Ectodermal cell (in vitro differentiated cells): Measurements from ENCODE around the gene NOSTRIN.

Experiments
- H3K27ac ChIP-seq: 2 replicates; pipeline ENCODE4 v1.7.0; 2013; ENCODE audit warnings: mild to moderate bottlenecking, low read depth, low read length; ENCODE audit not compliant: insufficient read depth, poor library complexity, severe bottlenecking
- H3K27me3 ChIP-seq: 2 replicates; pipeline ENCODE4 v1.7.0; 2013; ENCODE audit warnings: mild to moderate bottlenecking, low read length; ENCODE audit not compliant: insufficient read depth, control insufficient read depth, poor library complexity, severe bottlenecking
- H3K36me3 ChIP-seq: one replicate; pipeline ENCODE4 v1.7.0; 2013; ENCODE audit warnings: low read length; ENCODE audit not compliant: control insufficient read depth, insufficient read depth
- H3K4me1 ChIP-seq: one replicate; pipeline ENCODE4 v1.7.0; 2013; ENCODE audit warnings: low read length; ENCODE audit not compliant: control insufficient read depth, insufficient read depth
- H3K4me3 ChIP-seq: 2 replicates; pipeline ENCODE4 v1.7.0; 2013; ENCODE audit warnings: low read depth, low read length, control low read depth; ENCODE audit not compliant: insufficient read depth
- H3K9me3 ChIP-seq: 2 replicates; pipeline ENCODE4 v1.7.0; 2013; ENCODE audit warnings: mild to moderate bottlenecking, low read length, moderate library complexity; ENCODE audit not compliant: control insufficient read depth
- WGBS, 2 experiments: methylation state at CpG; one replicate each; pipeline ENCODE4 v1.1.7; 2013; ENCODE audit warnings: missing lambda C conversion rate in 2 of 2; 5-methylcytosine and 5-hydroxymethylcytosine counted together

Gene NOSTRIN

GRCh38 chr2:168801471-168801870 lies 966 bp upstream of the NOSTRIN start:
- Histone ChIP-seq H3K9me3 (no peaks in the 10 kb centered on the region), H3K27me3 (no peaks in the 10 kb centered on the region), H3K27ac (no peak overlapping the region), H3K36me3 (no peaks in the 10 kb centered on the region), H3K4me3 (no peak overlapping the region), H3K4me1 (peaks cover 9% of the 10 kb centered on the region)
- 47% methylated on average over 2 of the region's 2 CpGs for WGBS, 2 experiments

DNA sequence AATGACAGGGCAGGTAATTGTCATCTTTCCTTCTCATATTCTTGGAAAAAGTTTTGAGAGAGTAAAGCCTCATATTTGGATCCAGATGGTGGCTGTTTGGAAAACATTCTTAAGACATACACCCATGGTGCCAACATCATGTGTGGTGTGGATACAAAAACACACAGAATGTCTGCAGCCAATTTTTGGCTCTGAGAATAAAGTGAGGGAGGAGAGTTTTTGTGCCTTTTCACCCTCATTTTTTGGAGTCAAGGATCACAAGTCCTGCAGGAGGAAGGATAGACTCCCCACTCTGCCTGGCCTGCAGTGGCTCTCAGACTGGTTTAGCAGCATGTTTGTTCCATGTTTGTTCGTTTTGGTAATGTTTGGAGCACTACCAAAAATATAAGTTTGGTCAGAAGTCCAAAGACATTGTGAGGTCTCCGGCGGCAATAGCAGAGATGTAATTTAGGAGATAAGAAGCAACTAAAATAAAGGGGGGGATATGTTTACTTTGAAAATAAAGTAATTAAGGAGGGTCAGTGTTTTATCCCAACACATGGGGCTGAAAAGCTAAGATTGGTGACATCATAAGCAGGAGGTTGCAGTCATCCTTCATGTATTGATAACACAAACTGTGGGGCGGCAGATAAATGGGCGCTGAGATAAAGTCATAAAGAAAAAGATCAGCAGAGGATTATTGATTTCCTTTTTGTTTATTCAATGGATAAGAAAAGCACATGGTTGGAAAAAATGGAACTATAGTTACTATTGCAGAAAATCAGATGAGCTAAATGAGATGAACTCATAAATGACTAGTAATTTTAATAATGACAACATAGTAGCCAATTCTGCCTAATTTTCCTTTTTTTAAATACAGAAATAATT lies 655 bp downstream of the NOSTRIN start:
- H3K27ac ChIP-seq, result no peak overlapping the region
- H3K4me3 ChIP-seq, result no peak overlapping the region
- 94 to 96% methylated on average over 5 of the region's 5 CpGs for whole genome bisulfite sequencing, 2 experiments

GRCh38 chr2:168804214-168804613 lies 1.8 kb downstream of the NOSTRIN start:
- no peak overlapping the region for H3K27ac ChIP-seq
- no peaks in the 10 kb centered on the region for H3K27me3 ChIP-seq
- 95 to 97% methylated on average over 3 of the region's 3 CpGs for WGBS, 2 experiments
- no peaks in the 10 kb centered on the region for H3K36me3 ChIP-seq
- no peaks in the 10 kb centered on the region for H3K9me3 ChIP-seq
- H3K4me1 ChIP-seq, result no peaks in the 10 kb centered on the region
- no peak overlapping the region for H3K4me3 ChIP-seq

More for the DNA sequence above, 655 bp downstream of the NOSTRIN start:
- H3K27me3 ChIP-seq, result no peaks in the 10 kb centered on the region
- H3K36me3 ChIP-seq, result no peaks in the 10 kb centered on the region
- no peaks in the 10 kb centered on the region for H3K9me3 ChIP-seq
- H3K4me1 ChIP-seq, result peaks cover 9% of the 10 kb centered on the region

DNA sequence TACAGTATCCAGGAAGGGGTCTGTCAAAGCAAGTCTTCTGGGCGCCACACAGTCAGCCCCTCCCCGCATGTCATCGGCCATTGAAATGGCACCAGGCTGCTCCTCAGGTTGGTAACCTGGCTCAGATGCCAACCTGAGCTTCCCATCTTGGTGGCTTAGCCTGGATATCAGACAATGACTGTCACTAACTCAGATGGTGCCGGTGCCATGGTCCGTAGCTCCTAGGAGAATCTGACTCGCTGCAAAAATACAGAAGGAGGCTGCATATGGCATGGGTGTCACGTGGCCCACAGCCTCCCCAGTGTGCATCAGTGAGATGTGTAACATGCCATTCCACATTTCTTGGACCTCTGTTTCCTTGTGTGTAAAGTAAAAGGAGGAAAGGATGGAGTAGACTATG lies 3.2 kb downstream of the NOSTRIN start:
- H3K36me3 ChIP-seq, result no peaks in the 10 kb centered on the region
- H3K27me3 ChIP-seq, result no peaks in the 10 kb centered on the region
- no peak overlapping the region for H3K4me3 ChIP-seq
- no peaks in the 10 kb centered on the region for H3K9me3 ChIP-seq
- H3K27ac ChIP-seq, result no peak overlapping the region
- peaks cover 7% of the 10 kb centered on the region for H3K4me1 ChIP-seq
- 93 to 95% methylated on average over 7 of the region's 7 CpGs for WGBS, 2 experiments

DNA sequence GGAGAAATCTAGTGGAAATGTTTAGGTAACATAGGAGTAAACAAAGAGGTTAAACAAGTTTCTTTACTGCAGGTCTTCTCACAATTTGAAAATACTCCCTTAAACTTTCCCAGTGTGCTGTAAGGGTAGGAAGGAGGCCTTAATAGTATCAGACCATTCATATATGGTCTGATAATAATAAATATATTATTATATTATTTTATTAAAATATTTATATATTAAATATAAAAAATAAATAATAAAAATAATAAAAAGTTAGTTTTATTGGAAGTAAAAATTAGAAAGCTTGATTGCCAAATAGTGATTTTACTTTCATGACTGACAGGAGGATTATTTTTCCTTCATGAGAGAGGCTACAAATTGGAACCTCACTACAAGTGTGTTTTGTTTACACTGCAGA lies 7.1 kb downstream of the NOSTRIN start:
- Histone ChIP-seq H3K4me3 (no peak overlapping the region), H3K27me3 (no peaks in the 10 kb centered on the region), H3K36me3 (no peaks in the 10 kb centered on the region), H3K4me1 (peaks cover 9% of the 10 kb centered on the region), H3K9me3 (no peaks in the 10 kb centered on the region), H3K27ac (no peak overlapping the region)

DNA sequence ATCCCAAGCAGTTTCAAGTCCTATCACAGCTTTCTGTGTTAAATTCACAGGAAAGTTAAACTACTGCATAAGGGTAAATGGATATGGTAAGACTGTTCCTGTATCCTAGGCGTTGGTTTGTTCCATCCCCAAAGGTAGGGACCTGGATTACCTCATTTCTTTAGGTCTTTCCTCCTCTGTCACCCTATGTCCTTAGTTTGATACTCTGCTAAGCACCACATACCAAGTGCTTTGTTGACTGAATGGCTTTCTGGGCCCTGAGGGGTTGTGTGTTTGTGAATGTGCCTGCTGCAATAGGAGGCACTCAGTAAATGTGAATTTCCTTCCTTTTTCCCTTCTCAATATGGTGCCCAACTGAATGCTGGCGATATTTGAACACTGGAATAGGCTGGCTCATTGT lies 7.8 kb downstream of the NOSTRIN start:
- no peaks in the 10 kb centered on the region for H3K36me3 ChIP-seq
- no peak overlapping the region for H3K27ac ChIP-seq
- 91 to 94% methylated on average over 2 of the region's 2 CpGs for WGBS, 2 experiments
- H3K27me3 ChIP-seq, result no peaks in the 10 kb centered on the region
- H3K9me3 ChIP-seq, result no peaks in the 10 kb centered on the region
- H3K4me1 ChIP-seq, result peaks cover 13% of the 10 kb centered on the region
- no peak overlapping the region for H3K4me3 ChIP-seq

- H3K36me3 ChIP-seq, result no peaks in the 10 kb centered on the region
- WGBS, 2 experiments, result 94% methylated on average over 2 to 3 of the region's 3 CpGs
- no peaks in the 10 kb centered on the region for H3K9me3 ChIP-seq
- peaks cover 15% of the 10 kb centered on the region for H3K4me1 ChIP-seq
- no peaks in the 10 kb centered on the region for H3K27me3 ChIP-seq
- no peak overlapping the region for H3K27ac ChIP-seq
- no peak overlapping the region for H3K4me3 ChIP-seq
Measured at GRCh38 chr2:168811696-168812095, 9.3 kb downstream of the NOSTRIN start.

- Histone ChIP-seq H3K27me3 (no peaks in the 10 kb centered on the region), H3K27ac (no peak overlapping the region), H3K9me3 (no peaks in the 10 kb centered on the region), H3K36me3 (no peaks in the 10 kb centered on the region), H3K4me3 (no peak overlapping the region), H3K4me1 (peaks cover 18% of the 10 kb centered on the region)
- 87 to 91% methylated on average over 2 of the region's 2 CpGs for WGBS, 2 experiments
Measured at GRCh38 chr2:168814046-168814445, 11.6 kb downstream of the NOSTRIN start.

- H3K9me3 ChIP-seq, result no peaks in the 10 kb centered on the region
- no peaks in the 10 kb centered on the region for H3K36me3 ChIP-seq
- no peak overlapping the region for H3K27ac ChIP-seq
- no peaks in the 10 kb centered on the region for H3K27me3 ChIP-seq
- 100% methylated on average over 1 of the region's 1 CpG; no CpG with 5 or more reads in 1 of the 2 experiments for WGBS, 2 experiments
- H3K4me1 ChIP-seq, result peaks cover 24% of the 10 kb centered on the region
- no peak overlapping the region for H3K4me3 ChIP-seq
Measured at GRCh38 chr2:168814939-168815907, 12.8 kb downstream of the NOSTRIN start.

DNA sequence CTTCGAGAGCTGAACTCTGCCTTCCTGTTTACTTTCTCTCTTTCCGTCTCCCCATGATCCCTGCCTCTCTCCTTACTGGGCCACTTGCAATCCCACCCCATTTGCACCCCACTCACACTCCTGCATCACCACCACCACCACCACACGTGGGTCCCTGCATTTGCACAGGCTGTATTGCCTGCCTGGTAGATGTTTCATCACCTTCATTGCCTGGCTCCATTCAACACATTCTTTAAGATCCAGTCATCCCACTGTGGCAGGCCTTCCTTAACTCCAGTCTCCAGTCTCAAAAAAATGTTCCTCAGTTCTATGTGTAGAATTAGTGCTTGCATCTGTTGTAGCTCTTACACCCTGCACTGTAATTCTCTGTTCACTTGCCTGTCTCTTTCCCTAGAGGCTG lies 13.9 kb downstream of the NOSTRIN start:
- Histone ChIP-seq H3K27ac (no peak overlapping the region), H3K4me3 (no peak overlapping the region)

More for the DNA sequence above, 13.9 kb downstream of the NOSTRIN start:
- Histone ChIP-seq H3K27me3 (no peaks in the 10 kb centered on the region), H3K36me3 (no peaks in the 10 kb centered on the region), H3K4me1 (peaks cover 18% of the 10 kb centered on the region), H3K9me3 (no peaks in the 10 kb centered on the region)
- WGBS, 2 experiments, result 87 to 90% methylated on average over 3 of the region's 3 CpGs
